ENCODE measurements around the gene DPP4.

The DPP4 gene

GRCh38 chr2:161964160-161964559, 109.9 kb downstream of the DPP4 start:
- H2AFZ ChIP-seq (ENCODE audit: low read depth, low read length): no peak overlapping the region
- no peaks in the 10 kb centered on the region for H3K79me2 ChIP-seq (ENCODE audit: insufficient read depth, low read length)
- H3K9ac ChIP-seq (ENCODE audit: low read depth, low read length): no peak overlapping the region
- H3K9me3 ChIP-seq (ENCODE audit: insufficient read depth, low read length, severe bottlenecking): no peaks in the 10 kb centered on the region
- no peak overlapping the region for H3K4me2 ChIP-seq (ENCODE audit: insufficient read depth, low read length)
- ATAC-seq (ENCODE audit: insufficient read depth, low read depth): no peak
- no peaks in the 10 kb centered on the region for H3K27me3 ChIP-seq (ENCODE audit: insufficient read depth, low read length, poor library complexity)
- no peaks in the 10 kb centered on the region for H4K20me1 ChIP-seq (ENCODE audit: insufficient read depth, low read length)
- no peaks in the 10 kb centered on the region for H3K36me3 ChIP-seq (ENCODE audit: insufficient read depth, low read length)
- H3K4me1 ChIP-seq (ENCODE audit: insufficient read depth, low read length): peaks cover 21% of the 10 kb centered on the region
- no peak for DNase-seq
- H3K4me3 ChIP-seq (ENCODE audit: low read depth in 1 of 2, low read length in 2 of 2): no peak overlapping the region
- TF ChIP-seq EZH2 (IDR thresholded peaks at IDR 0.05; ENCODE audit: borderline replicate concordance, low read depth, low read length, severe bottlenecking): no peak
- no peak for TF ChIP-seq CTCF (IDR thresholded peaks at IDR 0.05; ENCODE audit: borderline replicate concordance, extremely low read depth, low read length, poor library complexity, severe bottlenecking)
- H3K27ac ChIP-seq (ENCODE audit: low read length): no peak overlapping the region

GRCh38 chr2:161962160-161962559, 111.9 kb downstream of the DPP4 start:
- ATAC-seq (ENCODE audit: insufficient read depth, low read depth) (no peak), DNase-seq (no peak)
- H3K27ac ChIP-seq (ENCODE audit: low read length): no peak overlapping the region
- H3K27me3 ChIP-seq (ENCODE audit: insufficient read depth, low read length, poor library complexity): no peaks in the 10 kb centered on the region
- TF ChIP-seq CTCF (IDR thresholded peaks at IDR 0.05; ENCODE audit: borderline replicate concordance, extremely low read depth, low read length, poor library complexity, severe bottlenecking) (no peak), EZH2 (IDR thresholded peaks at IDR 0.05; ENCODE audit: borderline replicate concordance, low read depth, low read length, severe bottlenecking) (no peak)
- no peaks in the 10 kb centered on the region for H3K9me3 ChIP-seq (ENCODE audit: insufficient read depth, low read length, severe bottlenecking)
- no peaks in the 10 kb centered on the region for H3K36me3 ChIP-seq (ENCODE audit: insufficient read depth, low read length)
- H3K4me2 ChIP-seq (ENCODE audit: insufficient read depth, low read length): no peak overlapping the region
- no peak overlapping the region for H3K4me3 ChIP-seq (ENCODE audit: low read depth in 1 of 2, low read length in 2 of 2)
- no peaks in the 10 kb centered on the region for H3K79me2 ChIP-seq (ENCODE audit: insufficient read depth, low read length)
- H3K9ac ChIP-seq (ENCODE audit: low read depth, low read length): no peak overlapping the region
- H2AFZ ChIP-seq (ENCODE audit: low read depth, low read length): no peak overlapping the region
- peaks cover 39% of the 10 kb centered on the region for H3K4me1 ChIP-seq (ENCODE audit: insufficient read depth, low read length)
- H4K20me1 ChIP-seq (ENCODE audit: insufficient read depth, low read length): no peaks in the 10 kb centered on the region

GRCh38 chr2:161961061-161961460, 113.0 kb downstream of the DPP4 start:
- no peaks in the 10 kb centered on the region for H3K27me3 ChIP-seq (ENCODE audit: insufficient read depth, low read length, poor library complexity)
- H3K4me1 ChIP-seq (ENCODE audit: insufficient read depth, low read length): peaks cover 39% of the 10 kb centered on the region
- no peak overlapping the region for H3K27ac ChIP-seq (ENCODE audit: low read length)
- TF ChIP-seq CTCF (IDR thresholded peaks at IDR 0.05; ENCODE audit: borderline replicate concordance, extremely low read depth, low read length, poor library complexity, severe bottlenecking): no peak
- TF ChIP-seq EZH2 (IDR thresholded peaks at IDR 0.05; ENCODE audit: borderline replicate concordance, low read depth, low read length, severe bottlenecking): no peak
- H2AFZ ChIP-seq (ENCODE audit: low read depth, low read length): no peak overlapping the region
- no peaks in the 10 kb centered on the region for H4K20me1 ChIP-seq (ENCODE audit: insufficient read depth, low read length)
- DNase-seq: no peak
- ATAC-seq (ENCODE audit: insufficient read depth, low read depth): no peak
- H3K9ac ChIP-seq (ENCODE audit: low read depth, low read length): no peak overlapping the region
- no peak overlapping the region for H3K4me3 ChIP-seq (ENCODE audit: low read depth in 1 of 2, low read length in 2 of 2)
- H3K9me3 ChIP-seq (ENCODE audit: insufficient read depth, low read length, severe bottlenecking): no peaks in the 10 kb centered on the region
- H3K36me3 ChIP-seq (ENCODE audit: insufficient read depth, low read length): no peaks in the 10 kb centered on the region
- no peaks in the 10 kb centered on the region for H3K79me2 ChIP-seq (ENCODE audit: insufficient read depth, low read length)
- H3K4me2 ChIP-seq (ENCODE audit: insufficient read depth, low read length): no peak overlapping the region

GRCh38 chr2:161956738-161957137, 117.3 kb downstream of the DPP4 start:
- H2AFZ ChIP-seq (ENCODE audit: low read depth, low read length): peak overlapping the region; percentile 47
- H3K9ac ChIP-seq (ENCODE audit: low read depth, low read length): peak overlapping the region; percentile 35
- H4K20me1 ChIP-seq (ENCODE audit: insufficient read depth, low read length): no peaks in the 10 kb centered on the region
- peak overlapping the region; percentile 56 for H3K4me2 ChIP-seq (ENCODE audit: insufficient read depth, low read length)
- H3K36me3 ChIP-seq (ENCODE audit: insufficient read depth, low read length): no peaks in the 10 kb centered on the region
- no peaks in the 10 kb centered on the region for H3K9me3 ChIP-seq (ENCODE audit: insufficient read depth, low read length, severe bottlenecking)
- peak; percentile 69 for ATAC-seq (ENCODE audit: insufficient read depth, low read depth)
- peak overlapping the region; percentile 92 for H3K27ac ChIP-seq (ENCODE audit: low read length)
- peak; percentile 61 for DNase-seq
- peaks cover 73% of the 10 kb centered on the region for H3K4me1 ChIP-seq (ENCODE audit: insufficient read depth, low read length)
- H3K27me3 ChIP-seq (ENCODE audit: insufficient read depth, low read length, poor library complexity): no peaks in the 10 kb centered on the region
- no peaks in the 10 kb centered on the region for H3K79me2 ChIP-seq (ENCODE audit: insufficient read depth, low read length)
- no peak for TF ChIP-seq EZH2 (IDR thresholded peaks at IDR 0.05; ENCODE audit: borderline replicate concordance, low read depth, low read length, severe bottlenecking)
- TF ChIP-seq CTCF (IDR thresholded peaks at IDR 0.05; ENCODE audit: borderline replicate concordance, extremely low read depth, low read length, poor library complexity, severe bottlenecking): no peak
- H3K4me3 ChIP-seq (ENCODE audit: low read depth in 1 of 2, low read length in 2 of 2): peak overlapping the region in 1 of 2 experiments; percentile 34; a peak in 2 of 4 replicates

Data from DND-41 (cell line).